Measurements from ENCODE around the gene SELENOT. TPM values are rescaled to one million over a fixed set of nuclear protein-coding genes. Genes with fewer than 3 reads are reported as not detected.
"Not testable (repeated sequence)": the region's sequence is repeated elsewhere in the genome, so short reads cannot be mapped to it uniquely, and the experiment has no call there.

The SELENOT gene
- polyA plus RNA-seq, 1 donor, result 45.6 TPM

DNA sequence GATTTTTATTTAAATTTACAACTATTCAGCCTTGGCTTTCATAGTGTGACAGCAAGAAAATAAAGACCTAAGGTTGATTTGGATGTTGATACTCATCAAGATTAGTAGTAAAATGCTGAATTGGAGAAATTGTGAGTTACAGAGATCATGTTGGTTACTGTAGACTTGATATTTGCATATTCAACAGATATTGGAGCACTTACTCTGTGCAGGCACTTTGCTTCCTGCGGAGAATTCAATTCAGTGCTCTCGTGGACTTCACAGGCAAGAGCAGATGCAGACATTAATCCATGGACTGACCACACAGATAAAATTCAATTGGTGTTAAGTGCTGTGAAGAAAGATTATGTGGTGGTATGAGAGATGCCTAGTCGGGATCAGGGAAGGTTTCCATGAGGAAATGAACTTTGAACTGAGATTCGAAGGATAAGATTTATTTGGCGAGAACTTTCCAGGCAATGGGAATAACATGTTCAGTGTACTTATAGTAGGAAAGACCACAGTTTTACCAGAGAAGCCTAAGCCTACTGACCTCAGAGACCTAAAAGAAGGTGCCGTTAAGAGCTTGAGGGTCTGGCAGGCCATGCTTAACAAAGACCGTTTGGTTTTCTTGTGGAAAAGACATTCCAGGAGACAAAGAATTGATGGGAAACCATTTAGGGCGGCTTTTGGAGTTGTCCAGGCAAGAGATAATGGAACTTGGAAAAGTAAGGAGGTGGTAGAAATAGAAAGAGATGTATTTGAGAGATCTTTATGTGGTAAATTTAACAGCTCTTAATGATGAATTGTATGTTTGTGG lies 4.3 kb downstream of the SELENOT start:
- DNase-seq, result no peak

DNA sequence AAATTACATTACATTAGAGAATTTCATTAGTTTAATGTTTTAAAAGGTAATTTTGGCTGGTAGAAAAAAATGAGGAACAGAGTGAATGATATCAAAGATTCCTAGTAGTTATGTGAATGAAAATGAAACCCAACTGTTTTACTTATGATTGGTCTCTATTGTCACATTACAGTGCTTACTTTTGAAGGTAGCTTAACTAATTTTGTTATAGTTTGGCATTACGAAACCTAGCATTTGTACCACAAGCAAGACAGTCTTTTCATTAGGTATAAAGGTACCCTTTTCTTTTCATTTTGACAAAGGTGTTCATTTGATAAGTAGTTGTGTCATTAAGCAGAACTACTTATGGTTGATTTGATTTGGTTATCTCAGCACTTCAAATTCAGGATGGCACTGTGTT lies 6.9 kb downstream of the SELENOT start:
- DNase-seq, result no peak

DNA sequence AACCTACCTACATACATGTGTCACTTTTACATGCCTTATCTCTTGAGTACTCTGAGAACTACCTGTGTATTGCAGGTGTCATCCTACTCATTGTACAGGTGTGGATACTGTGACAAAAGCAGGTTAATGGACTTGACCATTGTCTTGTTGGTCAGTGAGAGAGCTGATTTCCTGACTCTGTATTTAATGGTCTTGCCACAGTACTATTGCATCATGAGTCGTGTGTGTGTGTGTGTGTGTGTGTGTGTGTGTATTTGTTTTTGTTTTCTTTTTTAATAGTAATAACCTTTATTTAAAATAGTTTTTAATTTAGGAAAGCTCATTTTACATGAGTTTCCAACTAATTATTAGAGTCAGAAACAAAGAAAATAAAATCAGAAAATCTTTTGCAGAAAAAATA lies 7.7 kb downstream of the SELENOT start:
- DNase-seq, result no peak

DNA sequence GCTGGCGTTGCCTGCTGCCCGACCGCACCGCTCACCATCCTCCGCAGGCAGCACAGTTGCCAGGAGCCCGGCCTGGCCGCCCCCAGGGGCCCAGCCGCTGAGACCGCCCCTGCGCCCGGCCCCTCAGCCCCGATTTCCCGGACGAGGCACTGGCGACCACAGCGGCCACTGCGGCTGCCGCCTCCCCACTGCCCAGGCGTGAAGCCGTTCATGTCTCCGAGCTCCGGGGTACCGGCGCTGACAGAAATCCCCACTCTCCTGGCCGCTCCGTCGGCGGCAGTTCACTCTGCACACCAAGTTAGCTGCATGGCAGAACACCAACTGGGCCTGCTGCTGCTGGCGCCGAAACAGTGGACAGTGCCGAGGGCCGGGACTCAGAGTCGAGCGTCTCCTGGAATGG lies 8.5 kb downstream of the SELENOT start:
- no peak for DNase-seq

DNA sequence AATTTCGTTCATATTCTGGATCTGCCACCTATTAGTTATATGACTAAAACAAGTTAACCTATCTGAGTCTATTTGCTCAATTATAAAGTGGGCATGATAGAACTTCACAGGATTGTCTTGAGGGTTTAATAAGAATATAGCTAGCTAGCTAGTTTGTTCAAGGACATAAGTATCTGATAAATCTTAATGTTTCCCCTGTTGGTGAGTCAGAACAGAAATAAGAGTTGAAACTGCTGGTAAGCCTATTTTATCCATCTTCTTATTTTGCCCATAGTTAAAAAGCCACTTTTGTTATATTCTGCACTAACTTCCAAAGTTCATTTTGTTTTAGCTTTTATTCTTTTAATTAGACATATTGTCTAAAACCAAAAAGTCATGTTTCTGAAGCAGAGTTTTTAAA lies 9.4 kb downstream of the SELENOT start:
- no peak for DNase-seq

DNA sequence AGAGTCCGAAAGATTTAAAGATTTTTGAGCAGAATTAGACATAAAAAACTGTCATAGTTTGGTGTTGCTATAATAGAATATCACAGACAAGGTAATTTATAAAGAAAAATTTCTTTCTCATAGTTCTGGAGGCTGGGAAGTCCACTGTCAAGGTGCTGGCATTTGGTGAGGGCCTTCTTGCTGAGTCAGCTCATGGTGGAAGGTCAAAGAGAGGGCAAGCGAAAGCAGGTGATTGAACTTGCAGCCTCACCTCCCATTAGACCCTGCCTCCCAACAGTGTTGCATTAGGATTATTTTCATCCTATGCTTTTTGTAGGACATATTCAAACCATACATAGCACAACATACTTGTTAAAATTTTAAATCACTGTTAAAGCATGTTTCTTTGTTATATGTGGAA lies 9.9 kb downstream of the SELENOT start:
- DNase-seq, result no peak

DNA sequence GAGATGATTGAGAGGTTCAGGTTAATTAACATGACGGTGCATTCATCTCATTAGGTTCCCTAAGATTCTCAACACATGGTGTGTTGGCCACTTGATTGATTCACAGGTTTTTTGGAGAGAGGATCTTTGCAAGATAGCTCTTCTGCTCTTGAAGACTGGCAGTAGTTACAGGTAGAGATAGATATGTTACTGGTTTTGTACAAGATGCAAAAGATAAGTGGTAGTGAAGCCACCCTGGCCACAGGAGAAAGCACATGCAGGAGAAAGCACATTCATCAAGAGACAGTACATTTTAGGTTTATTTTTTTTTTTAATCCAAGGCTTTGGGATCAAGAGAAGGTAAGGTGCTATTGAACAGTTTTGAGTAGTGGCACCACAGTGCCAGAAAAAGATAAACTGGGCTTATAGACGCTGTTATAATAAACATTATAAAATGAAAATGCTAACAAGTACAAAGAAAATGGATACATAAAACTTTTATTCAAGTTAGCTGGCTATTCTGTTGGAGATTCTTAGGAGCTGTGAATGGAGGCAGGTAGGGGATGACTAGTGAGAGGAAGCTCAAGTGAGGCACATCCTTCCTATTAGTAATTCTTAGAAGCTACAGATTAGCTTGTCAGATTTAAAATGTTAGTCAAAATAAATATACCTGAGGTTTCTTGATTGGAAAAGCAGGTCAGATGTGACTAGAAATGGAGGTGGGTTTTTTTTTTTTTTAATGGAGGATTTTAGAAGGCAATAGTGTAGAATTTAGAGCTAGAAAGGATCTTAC lies 10.8 kb downstream of the SELENOT start:
- DNase-seq, result no peak

DNA sequence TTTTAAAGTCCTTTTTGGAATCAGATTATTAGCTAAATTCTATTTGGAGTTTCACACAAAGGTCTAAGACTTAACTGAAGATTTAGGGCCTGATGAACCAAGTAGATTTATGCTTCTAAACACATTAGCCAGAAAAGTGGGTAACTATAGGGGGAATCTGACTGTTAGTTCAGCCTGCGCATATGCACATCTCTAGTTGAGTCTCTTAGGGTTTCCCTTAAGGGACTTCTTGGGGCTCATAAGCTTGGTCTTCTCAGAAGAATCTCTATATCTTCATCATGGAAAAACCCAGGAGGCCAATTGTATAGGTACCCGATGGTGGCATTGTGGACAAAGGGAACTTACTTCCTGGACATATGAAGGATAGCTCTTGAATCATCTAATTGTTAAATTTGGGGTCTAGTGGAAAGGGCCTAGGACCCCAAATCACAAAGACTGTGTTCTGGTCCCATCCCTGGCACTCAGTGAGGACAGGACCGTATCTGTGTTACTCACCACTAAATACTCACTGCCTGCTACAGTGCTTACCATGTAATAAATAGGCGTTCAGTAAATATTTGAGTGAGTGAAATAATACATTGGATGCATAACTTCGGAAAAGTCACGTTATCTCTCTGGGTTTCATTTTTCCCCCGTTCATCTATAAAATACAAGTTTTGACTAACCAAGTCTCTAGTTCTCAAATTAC lies 17.0 kb downstream of the SELENOT start:
- no peak for DNase-seq

DNA sequence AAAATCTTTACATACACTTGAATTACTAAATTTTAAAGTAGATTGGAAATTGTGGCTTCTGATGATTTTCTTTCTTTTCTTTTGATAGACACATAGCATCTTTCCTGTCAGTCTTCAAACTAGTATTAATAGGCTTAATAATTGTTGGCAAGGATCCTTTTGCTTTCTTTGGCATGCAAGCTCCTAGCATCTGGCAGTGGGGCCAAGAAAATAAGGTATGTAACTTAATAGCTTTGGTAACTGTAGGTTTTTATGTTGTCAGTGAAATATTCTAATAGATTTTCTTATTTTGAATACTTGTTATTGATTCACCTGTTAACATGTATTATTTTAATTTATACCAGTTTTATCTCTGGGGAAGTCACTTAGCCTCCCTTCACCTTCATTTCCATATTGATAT lies 19.8 kb downstream of the SELENOT start:
- DNase-seq, result not testable (repeated sequence)

DNA sequence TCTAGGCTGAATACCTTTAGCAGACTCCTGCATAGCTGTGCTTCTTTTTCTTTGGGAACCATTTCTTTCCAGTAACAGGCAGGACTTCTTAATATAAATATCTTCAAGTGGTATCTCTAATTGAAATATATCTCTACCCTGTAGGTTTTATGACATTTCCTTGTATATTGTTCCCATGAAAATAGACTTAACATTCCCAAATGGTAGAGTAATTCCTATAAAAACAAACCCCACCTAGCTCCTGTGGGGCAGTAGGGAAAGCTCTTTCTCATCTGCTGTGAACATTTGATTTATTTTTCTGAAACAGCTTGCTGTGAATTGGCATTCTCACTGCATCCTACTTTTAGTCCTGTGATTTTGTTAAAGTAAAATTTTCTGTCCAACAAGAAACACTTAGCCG lies 20.8 kb downstream of the SELENOT start:
- DNase-seq, result no peak

DNA sequence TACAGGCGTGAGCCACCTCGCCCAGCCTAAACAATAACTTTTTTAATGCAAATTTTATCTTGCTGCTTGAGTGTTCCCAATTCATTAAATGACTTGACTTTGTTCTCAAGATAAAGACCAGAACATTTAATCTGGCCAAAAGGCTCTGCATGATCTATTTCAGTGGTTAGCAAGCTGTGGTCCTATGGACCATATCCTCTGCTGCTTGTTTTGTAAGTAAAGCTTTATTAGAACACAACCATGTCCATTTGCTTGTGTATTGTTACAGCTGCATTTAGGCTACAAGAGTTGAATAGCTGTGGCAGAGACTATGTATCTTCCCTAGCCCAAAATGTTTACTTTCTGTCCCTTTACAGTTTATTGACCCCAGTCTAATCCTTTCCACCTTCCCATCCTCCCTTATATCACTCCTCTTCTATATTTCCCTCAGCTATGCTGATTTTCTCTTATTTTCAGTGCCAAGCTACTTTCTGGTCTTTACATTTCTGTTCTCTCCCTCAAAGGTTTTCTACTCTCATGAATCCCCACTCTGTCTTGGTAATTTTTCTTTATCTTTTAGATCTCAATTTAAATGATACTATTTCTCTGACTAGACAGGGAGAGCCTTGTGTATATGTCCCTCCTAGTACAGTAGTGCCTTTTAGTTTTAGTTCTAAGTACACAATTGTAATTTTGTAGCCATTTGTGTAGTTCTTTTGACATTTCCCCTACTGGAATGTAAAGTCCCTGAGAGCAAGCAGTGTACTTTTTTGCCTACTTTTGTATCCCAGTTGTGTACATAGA lies 23.2 kb downstream of the SELENOT start:
- no peak for DNase-seq

DNA sequence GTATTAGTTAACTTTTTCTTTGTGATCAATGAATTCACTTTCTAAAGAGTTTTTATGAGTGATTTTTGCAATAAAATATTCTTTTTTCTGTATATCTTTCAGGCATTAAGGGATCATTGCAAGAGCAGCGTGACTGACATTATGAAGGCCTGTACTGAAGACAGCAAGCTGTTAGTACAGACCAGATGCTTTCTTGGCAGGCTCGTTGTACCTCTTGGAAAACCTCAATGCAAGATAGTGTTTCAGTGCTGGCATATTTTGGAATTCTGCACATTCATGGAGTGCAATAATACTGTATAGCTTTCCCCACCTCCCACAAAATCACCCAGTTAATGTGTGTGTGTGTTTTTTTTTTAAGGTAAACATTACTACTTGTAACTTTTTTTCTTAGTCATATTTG lies 24.4 kb downstream of the SELENOT start:
- DNase-seq, result peak; percentile 26

DNA sequence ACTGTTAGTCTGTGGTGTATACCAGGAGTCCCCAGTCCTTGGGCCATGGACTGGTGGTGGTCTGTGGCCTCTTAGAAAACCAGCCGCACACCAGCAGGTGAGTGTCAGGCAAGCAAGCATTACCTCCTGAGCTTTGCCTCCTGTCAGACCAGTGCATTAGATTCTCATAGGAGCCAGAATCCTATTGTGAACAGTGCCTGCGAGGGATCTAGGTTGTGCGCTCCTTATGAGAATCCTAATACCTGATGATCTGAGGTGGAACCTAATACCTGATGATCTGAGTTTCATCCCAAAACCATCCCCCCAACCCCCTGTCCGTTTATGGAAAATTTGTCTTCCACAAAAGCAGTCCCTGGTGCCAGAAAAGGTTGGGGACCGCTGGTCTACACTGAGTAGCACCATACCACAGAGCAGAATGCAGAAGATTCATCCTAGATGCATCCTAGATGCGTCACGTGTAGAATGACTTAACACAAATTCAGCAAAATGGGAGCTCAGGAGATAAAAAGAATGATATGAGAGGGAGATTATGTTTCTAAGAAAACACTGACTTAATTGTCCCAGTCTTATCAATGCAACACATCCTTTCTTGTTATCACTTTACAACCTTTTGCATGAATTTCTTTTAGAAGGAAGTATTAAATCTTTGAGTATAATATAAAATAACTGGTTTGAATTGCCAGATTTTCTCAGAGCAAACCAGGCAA lies 28.5 kb downstream of the SELENOT start:
- no peak for DNase-seq

DNA sequence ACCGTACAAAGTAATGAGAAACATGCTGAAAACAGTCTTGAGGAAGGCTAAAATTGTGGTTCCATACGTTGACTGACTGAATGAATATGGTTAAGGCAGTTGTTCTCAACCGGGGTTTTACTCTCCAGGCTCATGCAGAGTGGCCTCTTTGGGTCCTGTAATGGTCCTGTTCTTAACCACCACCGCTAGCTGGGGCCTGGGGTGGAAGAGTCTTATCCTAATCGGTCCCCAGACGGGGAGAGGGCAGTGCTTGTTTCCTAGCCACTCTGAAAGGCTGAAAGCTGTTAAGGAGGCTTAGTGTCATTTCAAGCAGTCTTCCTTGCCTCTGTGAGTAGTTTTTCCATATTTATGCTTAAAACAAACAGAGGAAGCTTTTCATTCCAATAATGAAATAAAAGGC lies 32.0 kb downstream of the SELENOT start:
- no peak for DNase-seq

DNA sequence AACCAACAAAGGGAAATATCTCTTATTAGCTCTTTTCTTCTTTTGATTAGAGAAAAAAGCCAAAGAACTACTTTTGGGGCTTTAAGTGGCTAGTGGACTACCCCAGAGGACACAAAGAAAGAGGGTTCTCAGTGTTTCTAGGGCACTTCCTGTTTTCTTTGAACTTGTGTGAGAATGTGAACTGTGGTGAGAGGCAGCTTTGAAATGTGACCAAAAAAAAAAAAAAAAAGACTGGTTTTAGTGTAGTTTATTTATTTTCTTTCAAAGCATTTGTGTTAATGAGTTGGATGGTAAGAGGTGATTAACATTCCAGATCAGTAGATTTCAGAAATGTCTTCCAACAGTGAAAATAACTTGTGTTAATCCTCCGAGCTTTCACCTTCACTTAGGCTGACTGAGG lies 32.4 kb downstream of the SELENOT start:
- no peak for DNase-seq

DNA sequence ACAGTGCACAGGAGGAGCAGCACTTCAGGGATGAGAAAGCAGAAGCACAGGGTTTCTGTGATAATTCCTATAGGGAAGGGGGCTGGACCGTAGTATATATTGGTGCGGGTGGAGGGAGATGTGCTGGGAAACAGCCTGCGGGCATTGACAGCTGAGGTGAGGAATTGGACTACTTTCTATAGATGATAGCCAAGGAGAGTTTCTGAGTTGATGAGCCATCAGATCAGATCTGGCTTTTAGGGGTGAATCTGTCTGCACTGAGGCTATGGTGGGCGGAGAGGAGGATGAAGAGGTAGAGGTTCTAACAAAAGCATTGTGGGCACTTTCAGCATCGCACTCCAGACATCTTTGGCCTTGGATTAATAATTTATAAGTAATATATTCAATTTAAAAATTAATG lies 33.1 kb downstream of the SELENOT start:
- no peak for DNase-seq

DNA sequence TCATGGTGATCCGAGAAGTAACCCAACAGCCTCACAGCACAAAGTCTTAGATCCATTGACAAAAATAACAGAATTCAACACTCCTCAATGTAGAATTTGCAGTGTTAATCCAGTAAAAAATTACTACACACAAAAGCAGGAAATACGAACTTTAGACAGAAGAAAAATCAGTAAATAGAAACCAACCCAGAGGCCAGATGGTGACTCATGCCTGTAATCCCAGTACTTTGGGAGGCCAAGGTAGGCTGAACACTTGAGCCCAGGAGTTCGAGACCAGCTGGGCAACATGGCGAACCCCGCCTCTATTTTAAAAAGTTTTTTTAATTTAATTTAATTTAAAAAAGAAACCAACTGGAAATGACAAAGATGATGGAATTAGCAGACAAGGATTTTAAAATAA lies 36.1 kb downstream of the SELENOT start:
- DNase-seq, result no peak

DNA sequence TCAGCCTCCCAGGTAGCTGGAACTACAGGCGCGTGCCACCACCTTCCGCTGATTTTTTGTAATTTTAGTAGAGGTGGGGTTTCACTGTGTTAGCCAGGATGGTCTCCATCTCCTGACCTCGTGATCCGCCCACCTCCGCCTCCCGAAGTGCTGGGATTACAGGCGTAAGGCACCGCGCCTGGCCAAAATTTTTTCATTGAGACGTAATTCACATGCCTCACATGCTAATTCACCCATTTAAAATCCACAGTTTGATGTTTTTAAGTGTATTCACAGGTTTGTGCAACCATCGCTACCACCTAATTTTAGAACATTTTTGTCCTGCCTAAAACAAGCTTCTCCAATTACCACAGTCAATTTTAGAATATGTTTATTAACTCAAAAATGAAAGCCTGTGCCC lies 37.1 kb downstream of the SELENOT start:
- no peak for DNase-seq

DNA sequence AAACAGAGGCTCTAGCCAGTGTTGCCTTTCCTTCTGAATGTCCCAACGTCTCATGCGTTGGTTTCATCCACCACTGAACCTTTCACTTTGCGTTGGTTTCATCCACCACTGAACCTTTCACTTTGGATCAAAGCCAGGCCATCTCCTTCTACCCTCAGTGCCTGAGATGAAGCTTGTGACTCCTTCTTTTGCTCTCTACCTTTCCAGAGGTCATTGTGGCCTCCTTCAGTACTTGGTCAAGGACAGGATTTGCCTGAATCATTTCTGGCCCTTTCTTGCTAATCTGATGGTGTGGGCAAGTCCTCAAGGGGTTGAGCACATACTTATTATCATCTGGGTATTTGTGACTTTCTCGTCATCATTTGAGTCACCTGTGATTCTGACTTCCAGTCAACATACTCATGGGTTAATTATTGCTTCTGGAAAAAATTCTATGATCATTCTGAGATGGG lies 50.0 kb downstream of the SELENOT start:
- DNase-seq, result no peak

DNA sequence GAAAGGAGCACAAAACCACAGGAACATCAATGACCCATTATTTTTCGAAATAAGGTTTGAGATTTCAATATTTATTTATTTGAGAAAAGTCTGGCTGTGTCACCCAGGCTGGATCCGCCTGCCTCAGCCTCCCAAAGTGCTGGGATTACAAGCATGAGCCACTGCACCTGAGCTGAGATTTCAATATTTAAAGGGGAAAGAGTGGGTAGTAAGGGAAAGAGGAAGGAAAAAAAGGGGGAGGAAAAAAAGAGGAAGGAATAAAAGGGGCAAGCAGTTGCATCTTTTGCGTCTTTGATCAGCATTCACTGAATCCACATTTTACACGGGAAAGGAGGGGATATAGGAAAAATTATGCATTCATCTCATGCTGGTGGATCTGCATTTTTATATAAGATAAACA lies 53.2 kb downstream of the SELENOT start:
- no peak for DNase-seq

DNA sequence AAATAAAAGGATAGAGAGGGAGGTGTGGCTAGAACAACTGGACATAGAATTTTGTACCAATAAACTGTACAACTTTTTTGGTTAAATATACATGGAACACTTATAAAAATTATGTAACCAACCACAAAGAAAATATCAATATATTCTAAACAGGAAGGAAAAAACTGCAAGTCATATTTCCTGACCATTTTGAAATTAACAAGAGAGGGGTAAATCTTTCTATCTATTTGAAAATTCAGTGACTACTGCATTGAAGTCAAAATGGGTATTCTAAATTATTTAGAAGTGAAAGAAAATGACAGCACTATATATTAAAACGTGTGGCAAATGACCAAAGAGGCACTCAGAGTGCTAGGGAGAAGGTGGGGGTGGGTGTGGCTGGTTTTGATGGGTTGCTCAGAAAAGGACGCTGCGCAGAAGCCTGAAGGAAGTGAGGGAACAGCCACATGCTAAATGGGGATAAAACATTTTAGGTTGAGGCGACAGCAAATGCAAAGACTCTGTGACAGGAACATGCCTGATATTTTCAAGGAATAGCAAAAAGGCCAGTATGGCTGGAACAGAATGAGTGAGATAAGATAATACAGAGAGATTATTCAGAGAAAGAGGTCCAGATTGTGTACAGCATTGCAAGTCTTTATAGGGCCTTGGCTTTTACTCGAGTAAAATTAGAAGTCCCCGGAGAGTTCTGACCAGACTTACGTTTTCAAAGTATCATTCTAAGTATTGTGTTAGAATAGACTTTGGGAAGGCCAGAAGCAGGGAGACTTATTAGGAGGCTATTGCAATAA lies 59.5 kb downstream of the SELENOT start:
- no peak for DNase-seq
